Measurements from ENCODE around the gene EPHB1. TPM values are rescaled to one million over a fixed set of nuclear protein-coding genes. Genes with fewer than 3 reads are reported as not detected.

The EPHB1 gene
- total RNA-seq, 4 donors from 2014 or later, result 11.1 to 14.2 (median 13.0) TPM

GRCh38 chr3:134761213-134761612 lies 33.8 kb upstream of the EPHB1 start:
- TF ChIP-seq CTCF (IDR thresholded peaks at IDR 0.05) (no peak), POLR2A (IDR thresholded peaks at IDR 0.05) (no peak)
- no peak overlapping the region for H3K4me3 ChIP-seq (ENCODE audit: low read depth, poor library complexity, severe bottlenecking)
- WGBS, 2 donors, result 66 to 72% methylated on average over 8 of the region's 8 CpGs
- intact Hi-C loops (cut with DNase I; ENCODE audit: low total_unique reads), result no loop called here
- DNase-seq (ENCODE audit: low spot score in 2 of 2), result no peak

GRCh38 chr3:134762016-134762415 lies 33.0 kb upstream of the EPHB1 start:
- no peak for TF ChIP-seq CTCF (IDR thresholded peaks at IDR 0.05)
- TF ChIP-seq POLR2A (IDR thresholded peaks at IDR 0.05), result no peak
- no peak for DNase-seq (ENCODE audit: low spot score in 2 of 2)
- H3K4me3 ChIP-seq (ENCODE audit: low read depth, poor library complexity, severe bottlenecking), result no peak overlapping the region
- WGBS, 2 donors, result 92 to 99% methylated on average over 4 of the region's 4 CpGs
- intact Hi-C loops (cut with DNase I; ENCODE audit: low total_unique reads), result no loop called here

GRCh38 chr3:134765468-134765867 lies 29.6 kb upstream of the EPHB1 start:
- 81 to 84% methylated on average over 2 of the region's 2 CpGs for WGBS, 2 donors
- DNase-seq (ENCODE audit: low spot score in 2 of 2), result no peak
- no peak overlapping the region for H3K4me3 ChIP-seq (ENCODE audit: low read depth, poor library complexity, severe bottlenecking)
- intact Hi-C loops (cut with DNase I; ENCODE audit: low total_unique reads), result no loop called here
- TF ChIP-seq CTCF (IDR thresholded peaks at IDR 0.05) (no peak), POLR2A (IDR thresholded peaks at IDR 0.05) (no peak)

- intact Hi-C loops (cut with DNase I; ENCODE audit: low total_unique reads), result no loop called here
- WGBS, 2 donors, result 86 to 95% methylated on average over 1 of the region's 1 CpG
- no peak for DNase-seq (ENCODE audit: low spot score in 2 of 2)
- TF ChIP-seq POLR2A (IDR thresholded peaks at IDR 0.05), result no peak
- no peak for TF ChIP-seq CTCF (IDR thresholded peaks at IDR 0.05)
- H3K4me3 ChIP-seq (ENCODE audit: low read depth, poor library complexity, severe bottlenecking), result no peak overlapping the region
These were observed 28.8 kb upstream of the EPHB1 start for GRCh38 chr3:134766290-134766689.

- no peak for TF ChIP-seq POLR2A (IDR thresholded peaks at IDR 0.05)
- TF ChIP-seq CTCF (IDR thresholded peaks at IDR 0.05), result no peak
- intact Hi-C loops (cut with DNase I; ENCODE audit: low total_unique reads), result no loop called here
- no peak overlapping the region for H3K4me3 ChIP-seq (ENCODE audit: low read depth, poor library complexity, severe bottlenecking)
- WGBS, 2 donors, result 45 to 49% methylated on average over 3 of the region's 3 CpGs
- no peak for DNase-seq (ENCODE audit: low spot score in 2 of 2)
These were observed 26.9 kb upstream of the EPHB1 start for GRCh38 chr3:134768116-134768515.

- DNase-seq (ENCODE audit: low spot score in 2 of 2), result no peak
- no peak for TF ChIP-seq CTCF (IDR thresholded peaks at IDR 0.05)
- TF ChIP-seq POLR2A (IDR thresholded peaks at IDR 0.05), result no peak
- no peak overlapping the region for H3K4me3 ChIP-seq (ENCODE audit: low read depth, poor library complexity, severe bottlenecking)
- WGBS, 2 donors, result 86 to 92% methylated on average over 5 of the region's 5 CpGs
- intact Hi-C loops (cut with DNase I; ENCODE audit: low total_unique reads), result no loop called here
These were observed 26.2 kb upstream of the EPHB1 start for GRCh38 chr3:134768837-134769236.
